ENCODE results near the gene SSPN. TPM values are rescaled to one million over a fixed set of nuclear protein-coding genes. Genes with fewer than 3 reads are reported as not detected.

The SSPN gene
- total RNA-seq, 1 donor from 2014 or later: 6.3 TPM

GRCh38 chr12:26196421-26196716 is 996 bp downstream of the SSPN start:
- H3K4me2 ChIP-seq (ENCODE audit: low read length): peak overlapping the region; percentile 96
- peak overlapping the region; percentile 74 for H3K4me3 ChIP-seq (ENCODE audit: insufficient read depth, low read depth, low read length)
- FAIRE-seq (no peak), DNase-seq (ENCODE audit: low read depth) (peak; percentile 42)
- H3K36me3 ChIP-seq (ENCODE audit: insufficient read depth, low read length): no peaks in the 10 kb centered on the region
- TF ChIP-seq EZH2 (IDR thresholded peaks at IDR 0.05; ENCODE audit: insufficient read depth, low read length) (no peak), CTCF (IDR thresholded peaks at IDR 0.05; ENCODE audit: insufficient read depth, low read depth, low read length) (no peak)
- Mint-ChIP-seq H3K27ac (ENCODE audit: unreplicated experiment) (peak overlapping the region; percentile 83), H3K9me3 (ENCODE audit: unreplicated experiment) (no peaks in the 10 kb centered on the region), H3K4me1 (ENCODE audit: low read depth, unreplicated experiment) (peaks cover 8% of the 10 kb centered on the region), H3K36me3 (ENCODE audit: low read depth, unreplicated experiment) (no peaks in the 10 kb centered on the region), H3K27me3 (ENCODE audit: low read depth, unreplicated experiment) (peaks cover 4% of the 10 kb centered on the region), H3K4me3 (ENCODE audit: unreplicated experiment) (peak overlapping the region; percentile 87)
- H4K20me1 ChIP-seq (ENCODE audit: insufficient read depth, low read length): no peaks in the 10 kb centered on the region
- H2AFZ ChIP-seq (ENCODE audit: low read depth, low read length): peak overlapping the region; percentile 94
- no peaks in the 10 kb centered on the region for H3K9me3 ChIP-seq (ENCODE audit: insufficient read depth, low read depth, low read length)
- peak overlapping the region; percentile 78 for H3K27ac ChIP-seq (ENCODE audit: low read depth, low read length)
- peaks cover 10% of the 10 kb centered on the region for H3K79me2 ChIP-seq (ENCODE audit: insufficient read depth, low read length)
- H3K4me1 ChIP-seq (ENCODE audit: insufficient read depth, low read length): peaks cover 39% of the 10 kb centered on the region
- H3K27me3 ChIP-seq (ENCODE audit: insufficient read depth, low read length): no peaks in the 10 kb centered on the region
- peak overlapping the region; percentile 91 for H3K9ac ChIP-seq (ENCODE audit: low read length)

- no peaks in the 10 kb centered on the region for H3K9me3 ChIP-seq (ENCODE audit: insufficient read depth, low read depth, low read length)
- peaks cover 10% of the 10 kb centered on the region for H3K79me2 ChIP-seq (ENCODE audit: insufficient read depth, low read length)
- FAIRE-seq (no peak), DNase-seq (ENCODE audit: low read depth) (peak; percentile 27)
- H3K27me3 ChIP-seq (ENCODE audit: insufficient read depth, low read length): no peaks in the 10 kb centered on the region
- H4K20me1 ChIP-seq (ENCODE audit: insufficient read depth, low read length): no peaks in the 10 kb centered on the region
- Mint-ChIP-seq H3K4me3 (ENCODE audit: unreplicated experiment) (no peak overlapping the region), H3K36me3 (ENCODE audit: low read depth, unreplicated experiment) (no peaks in the 10 kb centered on the region), H3K27me3 (ENCODE audit: low read depth, unreplicated experiment) (peaks cover 2% of the 10 kb centered on the region), H3K27ac (ENCODE audit: unreplicated experiment) (no peak overlapping the region), H3K4me1 (ENCODE audit: low read depth, unreplicated experiment) (peaks cover 8% of the 10 kb centered on the region), H3K9me3 (ENCODE audit: unreplicated experiment) (no peaks in the 10 kb centered on the region)
- H2AFZ ChIP-seq (ENCODE audit: low read depth, low read length): no peak overlapping the region
- H3K36me3 ChIP-seq (ENCODE audit: insufficient read depth, low read length): no peaks in the 10 kb centered on the region
- H3K4me3 ChIP-seq (ENCODE audit: insufficient read depth, low read depth, low read length): no peak overlapping the region
- H3K4me2 ChIP-seq (ENCODE audit: low read length): peak overlapping the region; percentile 96
- no peak for TF ChIP-seq CTCF (IDR thresholded peaks at IDR 0.05; ENCODE audit: insufficient read depth, low read depth, low read length)
- TF ChIP-seq EZH2 (IDR thresholded peaks at IDR 0.05; ENCODE audit: insufficient read depth, low read length): no peak
- H3K4me1 ChIP-seq (ENCODE audit: insufficient read depth, low read length): peaks cover 39% of the 10 kb centered on the region
- H3K9ac ChIP-seq (ENCODE audit: low read length): peak overlapping the region; percentile 24
- no peak overlapping the region for H3K27ac ChIP-seq (ENCODE audit: low read depth, low read length)
These were observed 2.5 kb downstream of the SSPN start for GRCh38 chr12:26197832-26198231.

- H3K79me2 ChIP-seq (ENCODE audit: insufficient read depth, low read length): peaks cover 10% of the 10 kb centered on the region
- DNase-seq (ENCODE audit: low read depth): peak; percentile 80
- no peak overlapping the region for H3K4me3 ChIP-seq (ENCODE audit: insufficient read depth, low read depth, low read length)
- no peaks in the 10 kb centered on the region for H4K20me1 ChIP-seq (ENCODE audit: insufficient read depth, low read length)
- peaks cover 3% of the 10 kb centered on the region for H3K27me3 Mint-ChIP-seq (ENCODE audit: low read depth, unreplicated experiment)
- H3K4me1 Mint-ChIP-seq (ENCODE audit: low read depth, unreplicated experiment): peaks cover 8% of the 10 kb centered on the region
- no peaks in the 10 kb centered on the region for H3K27me3 ChIP-seq (ENCODE audit: insufficient read depth, low read length)
- no peak overlapping the region for H3K4me3 Mint-ChIP-seq (ENCODE audit: unreplicated experiment)
- peak overlapping the region; percentile 96 for H3K4me2 ChIP-seq (ENCODE audit: low read length)
- no peak overlapping the region for H3K27ac Mint-ChIP-seq (ENCODE audit: unreplicated experiment)
- no peak for TF ChIP-seq CTCF (IDR thresholded peaks at IDR 0.05; ENCODE audit: insufficient read depth, low read depth, low read length)
- no peak for TF ChIP-seq EZH2 (IDR thresholded peaks at IDR 0.05; ENCODE audit: insufficient read depth, low read length)
- peak overlapping the region; percentile 37 for H2AFZ ChIP-seq (ENCODE audit: low read depth, low read length)
- peak overlapping the region; percentile 23 for H3K27ac ChIP-seq (ENCODE audit: low read depth, low read length)
- H3K36me3 Mint-ChIP-seq (ENCODE audit: low read depth, unreplicated experiment): no peaks in the 10 kb centered on the region
- FAIRE-seq: peak; percentile 37
- no peaks in the 10 kb centered on the region for H3K9me3 ChIP-seq (ENCODE audit: insufficient read depth, low read depth, low read length)
- peaks cover 39% of the 10 kb centered on the region for H3K4me1 ChIP-seq (ENCODE audit: insufficient read depth, low read length)
- no peaks in the 10 kb centered on the region for H3K9me3 Mint-ChIP-seq (ENCODE audit: unreplicated experiment)
- no peaks in the 10 kb centered on the region for H3K36me3 ChIP-seq (ENCODE audit: insufficient read depth, low read length)
- peak overlapping the region; percentile 24 for H3K9ac ChIP-seq (ENCODE audit: low read length)
These were observed 3.4 kb downstream of the SSPN start for GRCh38 chr12:26198742-26199141.
